Breast epithelium (tissue), 3 donors: ENCODE measurements around the gene PRKD2.

Experiments
- CTCF ChIP-seq, 3 donors: fragments of 450-650 bp; IDR thresholded peaks; one replicate each; pipeline ENCODE4 v1.5.1; 2016 to 2017; ENCODE audit warnings: antibody characterized with exemption in 3 of 3, mild to moderate bottlenecking in 3 of 3, moderate library complexity in 3 of 3
- POLR2A ChIP-seq: fragments of 450-650 bp; IDR thresholded peaks from one replicate; pipeline ENCODE4 v1.6.1; 2016; ENCODE audit warnings: antibody characterized with exemption, mild to moderate bottlenecking, moderate library complexity
- POLR2AphosphoS5 ChIP-seq, 3 donors: sonication (generic); formaldehyde crosslinking; IDR thresholded peaks; one replicate each; pipeline ENCODE4 v1.6.1; 2017; ENCODE audit warnings: antibody characterized with exemption in 3 of 3

- TF ChIP-seq POLR2AphosphoS5 (IDR thresholded peaks at IDR 0.05) (no peak), CTCF (IDR thresholded peaks at IDR 0.05) (no peak), POLR2A (no peak)
Measured at GRCh38 chr19:46759206-46759605, 42.3 kb upstream of the PRKD2 start.
